AG09309 (cell line): ENCODE results near the gene PDIA6.

Experiments
- DNase-seq: peaks from one replicate; pipeline ENCODE4 v3.0.0-alpha.2; 2010; ENCODE audit warnings: low read depth
- H3K4me3 ChIP-seq: 2 replicates; pipeline ENCODE4 v1.5.1; 2011; ENCODE audit warnings: mild to moderate bottlenecking, low read depth, low read length, moderate library complexity; ENCODE audit not compliant: control insufficient read depth
- CTCF ChIP-seq: IDR thresholded peaks from 2 replicates; pipeline ENCODE4 v1.5.1; 2011; ENCODE audit warnings: mild to moderate bottlenecking, low read depth, low read length, inconsistent platforms; ENCODE audit not compliant: insufficient read depth, control insufficient read depth; ENCODE audit errors: missing control alignments

Gene PDIA6

GRCh38 chr2:10796703-10797102 is 15.9 kb downstream of the PDIA6 start:
- TF ChIP-seq CTCF = no peak
- DNase-seq = no peak
- no peak overlapping the region for H3K4me3 ChIP-seq

GRCh38 chr2:10795508-10796046 is 17.0 kb downstream of the PDIA6 start:
- TF ChIP-seq CTCF = no peak
- H3K4me3 ChIP-seq = no peak overlapping the region
- no peak for DNase-seq

GRCh38 chr2:10794876-10795275 is 17.7 kb downstream of the PDIA6 start:
- H3K4me3 ChIP-seq = no peak overlapping the region
- no peak for DNase-seq
- no peak for TF ChIP-seq CTCF

GRCh38 chr2:10793816-10794215 is 18.8 kb downstream of the PDIA6 start:
- TF ChIP-seq CTCF = no peak
- no peak for DNase-seq
- H3K4me3 ChIP-seq = no peak overlapping the region

- TF ChIP-seq CTCF = no peak
- H3K4me3 ChIP-seq = no peak overlapping the region
- DNase-seq = no peak
Observed at GRCh38 chr2:10792660-10793400, 19.8 kb downstream of the PDIA6 start.

GRCh38 chr2:10792001-10792634 is 20.5 kb downstream of the PDIA6 start:
- no peak for TF ChIP-seq CTCF
- DNase-seq = no peak
- no peak overlapping the region for H3K4me3 ChIP-seq
